Measurements from ENCODE around the gene GRID2.

GRCh38 chr4:92528541-92528940 is 224.8 kb downstream of the GRID2 start:
- TF ChIP-seq CTCF (conservative IDR thresholded peaks at IDR 0.05) = no peak
- no peak for TF ChIP-seq ZFX (IDR thresholded peaks at IDR 0.05)
